Sigmoid colon (tissue), 7 donors: ENCODE measurements around the gene RAB3IL1. TPM values are rescaled to one million over a fixed set of nuclear protein-coding genes. Genes with fewer than 3 reads are reported as not detected.

Experiments used
- DNase-seq: peaks from one replicate; pipeline ENCODE4 v3.0.0-alpha.2; 2019
- H3K27ac ChIP-seq, 4 donors: fragments of 200-600 bp; sonication (generic); one replicate each; pipeline ENCODE4 v1.5.1; 2016 to 2019; ENCODE audit warnings: mild to moderate bottlenecking in 1 of 4
- H3K27me3 ChIP-seq, 3 donors: fragments of 200-600 bp; sonication (generic); one replicate each; pipeline ENCODE4 v1.5.1; 2019; ENCODE audit warnings: mild to moderate bottlenecking in 1 of 3
- H3K36me3 ChIP-seq, 4 donors: fragments of 200-600 bp; sonication (generic); one replicate each; pipeline ENCODE4 v1.5.1; 2016 to 2019
- H3K4me1 ChIP-seq, 4 donors: fragments of 200-600 bp; sonication (generic); one replicate each; pipeline ENCODE4 v1.5.1; 2017 to 2019
- H3K4me3 ChIP-seq, 4 donors: fragments of 200-600 bp; sonication (generic); one replicate each; pipeline ENCODE4 v1.5.1; 2017 to 2019; ENCODE audit warnings: mild to moderate bottlenecking in 2 of 4, moderate library complexity in 1 of 4
- H3K9me3 ChIP-seq, 4 donors: fragments of 200-600 bp in 3 of 4; sonication (generic) in 3 of 4; one replicate each; pipeline versions ENCODE4 v1.5.1 to v1.6.1; 2013 to 2019
- EP300 ChIP-seq, 4 donors: sonication (generic); formaldehyde crosslinking; IDR thresholded peaks; one replicate each; pipeline ENCODE4 v1.6.1; 2017; ENCODE audit warnings: antibody characterized with exemption in 4 of 4
- POLR2A ChIP-seq, 2 donors: fragments of 450-650 bp; IDR thresholded peaks; one replicate each; pipeline ENCODE4 v1.6.1; 2016; ENCODE audit warnings: antibody characterized with exemption in 2 of 2, mild to moderate bottlenecking in 2 of 2, moderate library complexity in 2 of 2
- POLR2AphosphoS5 ChIP-seq, 4 donors: sonication (generic); formaldehyde crosslinking; IDR thresholded peaks; one replicate each; pipeline ENCODE4 v1.6.1; 2017; ENCODE audit warnings: antibody characterized with exemption in 4 of 4
- WGBS, 2 donors: extraction: QIAGEN DNeasy Blood & Tissue Kit; methylation state at CpG; one replicate each; pipeline ENCODE4 v1.1.7; 2013; 5-methylcytosine and 5-hydroxymethylcytosine counted together
- intact Hi-C: fragments of 100-400 bp; cut with DNase I; formaldehyde crosslinking; loops from one replicate; pipeline ENCODE4 v1.15.1; 2023
- polyA plus RNA-seq, 3 donors: library from polyadenylated mRNA; stranded (reverse); fragments of 200-250 nt; gene quantifications; one replicate each; pipeline ENCODE4 v1.2.3, GENCODE V29; 2013
- total RNA-seq, 4 donors: library from RNA; depleted of rRNA; stranded (reverse); fragments of >200 nt; gene quantifications; one replicate each; pipeline ENCODE4 v1.1.0, GENCODE V29; 2016
- TF ChIP-seq, protein P1 (sequence below), 4 experiments: fragments of 450-650 bp in 3 of 4; fragments of 200-600 bp in 1 of 4; IDR thresholded peaks; one replicate each; pipeline ENCODE4 v1.5.1; 2016 to 2019; ENCODE audit warnings: antibody characterized with exemption in 4 of 4, mild to moderate bottlenecking in 3 of 4, moderate library complexity in 2 of 4
- donor health status: healthy with polysubstance abuse.
- donor health status: Bipolar disorder and iron deficiency.
- donor health status: healthy.

Gene RAB3IL1
- total and polyA plus RNA-seq, 7 donors = 5.1 to 23.7 (median 18.0) TPM

GRCh38 chr11:61905067-61905696, 12.2 kb downstream of the RAB3IL1 start:
- 92 to 95% methylated on average over 13 of the region's 13 CpGs for WGBS, 2 donors
- no peak overlapping the region for H3K4me3 ChIP-seq
- no peak overlapping the region for H3K27ac ChIP-seq
- TF ChIP-seq POLR2AphosphoS5 (IDR thresholded peaks at IDR 0.05) = no peak
- TF ChIP-seq POLR2A (IDR thresholded peaks at IDR 0.05) = no peak
- no peak for TF ChIP-seq EP300 (IDR thresholded peaks at IDR 0.05)
- TF ChIP-seq, protein P1, sequence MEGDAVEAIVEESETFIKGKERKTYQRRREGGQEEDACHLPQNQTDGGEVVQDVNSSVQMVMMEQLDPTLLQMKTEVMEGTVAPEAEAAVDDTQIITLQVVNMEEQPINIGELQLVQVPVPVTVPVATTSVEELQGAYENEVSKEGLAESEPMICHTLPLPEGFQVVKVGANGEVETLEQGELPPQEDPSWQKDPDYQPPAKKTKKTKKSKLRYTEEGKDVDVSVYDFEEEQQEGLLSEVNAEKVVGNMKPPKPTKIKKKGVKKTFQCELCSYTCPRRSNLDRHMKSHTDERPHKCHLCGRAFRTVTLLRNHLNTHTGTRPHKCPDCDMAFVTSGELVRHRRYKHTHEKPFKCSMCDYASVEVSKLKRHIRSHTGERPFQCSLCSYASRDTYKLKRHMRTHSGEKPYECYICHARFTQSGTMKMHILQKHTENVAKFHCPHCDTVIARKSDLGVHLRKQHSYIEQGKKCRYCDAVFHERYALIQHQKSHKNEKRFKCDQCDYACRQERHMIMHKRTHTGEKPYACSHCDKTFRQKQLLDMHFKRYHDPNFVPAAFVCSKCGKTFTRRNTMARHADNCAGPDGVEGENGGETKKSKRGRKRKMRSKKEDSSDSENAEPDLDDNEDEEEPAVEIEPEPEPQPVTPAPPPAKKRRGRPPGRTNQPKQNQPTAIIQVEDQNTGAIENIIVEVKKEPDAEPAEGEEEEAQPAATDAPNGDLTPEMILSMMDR (IDR thresholded peaks at IDR 0.05) = no peak
- H3K9me3 ChIP-seq = no peaks in the 10 kb centered on the region
- peaks cover 0 to 16% (median 4%) of the 10 kb centered on the region in 4 donors for H3K4me1 ChIP-seq
- no peak for DNase-seq
- no peaks in the 10 kb centered on the region for H3K27me3 ChIP-seq
- H3K36me3 ChIP-seq = peaks cover 0 to 54% (median 4%) of the 10 kb centered on the region in 4 donors
- intact Hi-C loops = no loop called here

DNA sequence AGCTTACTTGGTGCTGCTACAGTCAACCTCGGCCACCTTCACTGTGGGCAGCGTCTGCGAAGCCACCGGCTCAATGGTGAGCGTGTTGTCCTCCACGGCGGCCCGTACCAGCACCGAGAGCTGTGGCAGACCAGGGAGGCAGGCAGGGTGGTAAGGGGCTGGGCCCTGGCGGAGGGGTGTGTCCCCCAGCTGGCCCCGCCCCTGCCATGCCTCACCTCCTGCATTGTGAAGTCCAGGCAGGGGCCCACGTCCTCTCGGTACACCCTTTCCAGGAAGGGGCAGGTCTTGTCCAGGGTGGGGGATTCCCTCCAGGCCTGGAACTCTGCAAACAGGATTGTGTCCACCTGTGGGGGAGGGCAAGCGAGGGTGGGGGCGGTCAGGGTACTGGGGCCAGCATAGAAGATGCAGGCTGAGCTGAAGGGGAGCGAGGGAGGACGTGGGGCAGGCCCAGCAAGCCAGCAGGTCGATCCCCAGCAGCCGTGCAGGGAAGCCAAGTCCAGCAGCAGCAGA, 12.8 kb downstream of the RAB3IL1 start:
- TF ChIP-seq EP300 (IDR thresholded peaks at IDR 0.05) = no peak
- TF ChIP-seq, protein P1 (IDR thresholded peaks at IDR 0.05) = no peak
- no peak for TF ChIP-seq POLR2AphosphoS5 (IDR thresholded peaks at IDR 0.05)
- no peak for TF ChIP-seq POLR2A (IDR thresholded peaks at IDR 0.05)
- Histone ChIP-seq H3K36me3 (peaks cover 0 to 54% (median 4%) of the 10 kb centered on the region in 4 donors), H3K27ac (no peak overlapping the region), H3K27me3 (no peaks in the 10 kb centered on the region), H3K4me1 (peaks cover 0 to 10% (median 4%) of the 10 kb centered on the region in 4 donors), H3K9me3 (no peaks in the 10 kb centered on the region), H3K4me3 (no peak overlapping the region)
- DNase-seq = no peak
- WGBS, 2 donors = 25 to 38% methylated on average over 19 of the region's 19 CpGs
- intact Hi-C loops = no loop called here

DNA sequence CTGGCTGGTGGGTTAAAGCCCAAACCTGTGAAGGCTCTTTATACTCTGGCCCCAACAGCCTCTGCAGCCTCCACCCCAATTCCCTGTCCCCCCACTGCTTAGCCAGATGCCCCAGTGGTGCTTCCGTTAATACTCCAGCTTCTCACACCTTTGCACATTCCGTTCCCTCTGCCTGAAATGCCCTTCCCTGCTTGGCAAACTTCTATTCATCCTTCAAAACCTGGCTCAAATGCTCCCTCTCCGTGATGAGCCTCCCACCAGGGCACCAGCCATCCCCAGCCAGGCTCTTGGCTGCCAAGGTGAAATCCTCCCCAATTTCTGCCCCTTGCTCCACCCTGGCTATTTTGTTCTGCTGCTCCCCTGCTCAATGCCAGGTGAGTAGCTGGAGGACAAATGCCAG, 13.5 kb downstream of the RAB3IL1 start:
- Histone ChIP-seq H3K36me3 (peaks cover 0 to 54% (median 4%) of the 10 kb centered on the region in 4 donors), H3K4me1 (peaks cover 0 to 10% (median 2%) of the 10 kb centered on the region in 4 donors), H3K27me3 (no peaks in the 10 kb centered on the region), H3K27ac (no peak overlapping the region), H3K4me3 (no peak overlapping the region), H3K9me3 (no peaks in the 10 kb centered on the region)
- TF ChIP-seq, protein P1 (IDR thresholded peaks at IDR 0.05) = no peak
- TF ChIP-seq EP300 (IDR thresholded peaks at IDR 0.05) (no peak), POLR2A (IDR thresholded peaks at IDR 0.05) (no peak), POLR2AphosphoS5 (IDR thresholded peaks at IDR 0.05) (no peak)
- DNase-seq = no peak
- WGBS, 2 donors = 89 to 92% methylated on average over 3 of the region's 3 CpGs
- intact Hi-C loops = no loop called here

DNA sequence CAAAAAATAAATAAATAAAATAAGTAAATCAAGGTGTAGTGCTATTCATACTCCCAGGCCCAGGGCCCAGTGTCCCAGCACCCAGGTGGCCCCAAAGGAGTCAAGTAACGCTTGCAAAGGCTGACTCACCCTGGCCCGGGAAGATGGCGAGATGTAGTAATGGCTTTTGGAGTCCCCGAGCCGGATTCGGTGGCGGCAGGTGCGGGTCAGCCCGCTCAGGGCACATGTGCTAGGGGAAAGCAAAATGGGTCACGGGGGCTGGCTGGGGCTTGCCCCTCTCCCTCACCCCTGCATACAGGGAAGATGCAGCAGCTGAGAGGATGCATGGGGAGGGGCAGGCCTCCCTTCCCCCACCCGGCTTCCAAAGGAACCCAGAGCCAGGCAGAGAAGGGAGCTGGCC, 15.1 kb downstream of the RAB3IL1 start:
- H3K27ac ChIP-seq = no peak overlapping the region
- no peak for TF ChIP-seq POLR2A (IDR thresholded peaks at IDR 0.05)
- TF ChIP-seq, protein P1 (IDR thresholded peaks at IDR 0.05) = no peak
- TF ChIP-seq EP300 (IDR thresholded peaks at IDR 0.05) = no peak
- TF ChIP-seq POLR2AphosphoS5 (IDR thresholded peaks at IDR 0.05) = no peak
- no peak for DNase-seq
- intact Hi-C loops = no loop called here
- peaks cover 0 to 48% (median 4%) of the 10 kb centered on the region in 4 donors for H3K36me3 ChIP-seq
- peaks cover 0 to 3% (median 0%) of the 10 kb centered on the region in 4 donors for H3K4me1 ChIP-seq
- no peaks in the 10 kb centered on the region for H3K27me3 ChIP-seq
- no peaks in the 10 kb centered on the region for H3K9me3 ChIP-seq
- 89 to 91% methylated on average over 11 of the region's 11 CpGs for WGBS, 2 donors
- H3K4me3 ChIP-seq = no peak overlapping the region
